Dedifferentiated amniotic fluid mesenchymal stem cell (primary cell): ENCODE results near the gene HACL1.
"Not testable (repeated sequence)": the region's sequence is repeated elsewhere in the genome, so short reads cannot be mapped to it uniquely, and the experiment has no call there.

Experiments
- DNase-seq: peaks from one replicate; pipeline ENCODE4 v3.0.0-alpha.2; 2016; ENCODE audit errors: extremely low spot score

The HACL1 gene

DNA sequence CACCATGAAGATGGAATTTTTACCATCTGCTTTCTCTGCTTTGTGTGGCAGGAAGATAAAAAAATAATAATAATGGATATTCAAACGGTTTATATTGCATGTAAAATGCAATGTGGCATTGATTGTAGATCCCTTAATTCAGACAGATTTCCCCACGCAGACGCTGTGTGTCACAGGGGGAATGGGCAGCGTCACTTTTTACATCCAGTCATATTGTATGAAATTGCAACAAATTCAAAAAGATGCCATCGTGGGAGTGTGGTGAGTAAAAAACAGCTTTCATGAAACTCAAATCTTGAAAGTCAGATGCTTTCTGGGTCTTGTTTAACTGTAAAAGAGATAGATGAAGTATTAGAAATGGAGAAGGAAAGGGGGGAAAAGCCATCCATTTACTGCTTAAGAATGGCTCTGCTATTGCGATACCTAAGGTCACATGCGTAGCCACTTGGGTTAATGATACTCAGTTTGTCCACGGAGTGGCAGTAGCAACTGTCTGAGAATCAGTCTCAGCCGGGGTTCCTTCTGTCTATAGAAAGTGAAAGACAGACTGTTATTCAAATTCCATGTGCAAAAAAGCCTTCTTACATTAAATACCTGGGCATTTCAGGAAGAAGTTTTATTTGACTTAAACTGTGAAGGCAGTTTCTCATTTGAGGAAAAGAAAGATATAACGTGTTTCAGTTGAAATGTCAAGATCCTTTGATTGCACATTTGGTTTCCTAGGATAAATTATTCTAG lies 28.7 kb upstream of the HACL1 start:
- DNase-seq = peak; percentile 95

DNA sequence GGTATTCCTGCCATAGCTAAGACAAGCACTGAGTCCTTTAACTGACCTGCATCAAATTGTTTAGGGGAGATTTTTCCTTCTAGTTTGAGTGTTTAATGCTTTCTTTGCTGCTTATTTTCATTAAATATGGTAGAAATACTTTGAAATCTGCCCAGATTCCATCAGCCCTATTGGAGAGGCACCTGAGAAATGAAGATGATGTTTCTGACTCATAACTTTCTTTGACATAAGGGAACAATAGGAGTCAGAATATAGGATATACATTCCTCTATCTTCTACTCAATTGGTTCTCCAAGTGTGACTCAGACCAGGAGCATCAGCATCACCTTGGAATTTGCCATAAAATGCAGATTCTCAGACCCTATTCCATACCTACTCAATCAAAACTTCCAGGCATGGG lies 27.6 kb upstream of the HACL1 start:
- no peak for DNase-seq

DNA sequence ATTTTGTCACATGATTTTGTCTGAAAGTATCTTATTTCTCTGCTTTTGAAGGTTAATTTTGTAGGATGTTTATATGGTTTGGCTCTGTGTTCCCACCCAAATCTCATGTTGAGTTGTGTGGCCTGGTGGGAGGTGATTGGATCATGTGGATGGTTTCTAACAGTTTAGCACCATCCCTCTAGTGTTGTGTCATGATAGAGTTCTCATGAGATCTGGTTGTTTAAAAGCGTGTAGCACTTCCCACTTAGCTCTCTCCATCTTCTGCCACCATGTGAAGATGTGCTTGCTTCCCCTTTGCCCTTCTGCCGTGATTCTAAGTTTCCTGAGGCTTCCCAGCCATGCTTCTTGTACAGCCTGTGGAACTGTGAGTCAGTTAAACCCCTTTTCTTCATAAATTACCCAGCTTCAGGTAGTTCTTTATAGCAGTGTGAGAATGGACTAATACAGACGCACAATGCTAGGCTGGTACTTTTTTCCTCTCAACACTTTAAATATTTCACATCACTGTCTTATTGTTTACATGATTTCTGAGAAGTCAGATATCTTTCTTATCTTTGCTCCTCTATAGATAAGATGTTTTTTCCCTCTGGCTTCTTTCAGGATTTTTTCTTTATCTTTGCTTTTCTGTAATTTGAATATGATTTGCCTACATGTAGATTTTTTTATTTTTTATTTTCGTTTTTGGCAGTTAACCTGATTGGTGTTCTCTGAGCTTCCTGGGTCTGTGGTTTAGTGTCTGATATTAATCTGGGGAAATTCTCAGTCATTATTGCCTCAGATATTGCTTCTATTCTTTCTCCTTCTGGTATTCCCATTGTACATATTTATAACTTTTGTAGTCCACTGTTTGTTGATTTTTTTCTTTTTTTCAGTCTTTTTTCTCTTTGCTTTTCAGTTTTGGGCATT lies 22.4 kb upstream of the HACL1 start:
- DNase-seq = no peak

DNA sequence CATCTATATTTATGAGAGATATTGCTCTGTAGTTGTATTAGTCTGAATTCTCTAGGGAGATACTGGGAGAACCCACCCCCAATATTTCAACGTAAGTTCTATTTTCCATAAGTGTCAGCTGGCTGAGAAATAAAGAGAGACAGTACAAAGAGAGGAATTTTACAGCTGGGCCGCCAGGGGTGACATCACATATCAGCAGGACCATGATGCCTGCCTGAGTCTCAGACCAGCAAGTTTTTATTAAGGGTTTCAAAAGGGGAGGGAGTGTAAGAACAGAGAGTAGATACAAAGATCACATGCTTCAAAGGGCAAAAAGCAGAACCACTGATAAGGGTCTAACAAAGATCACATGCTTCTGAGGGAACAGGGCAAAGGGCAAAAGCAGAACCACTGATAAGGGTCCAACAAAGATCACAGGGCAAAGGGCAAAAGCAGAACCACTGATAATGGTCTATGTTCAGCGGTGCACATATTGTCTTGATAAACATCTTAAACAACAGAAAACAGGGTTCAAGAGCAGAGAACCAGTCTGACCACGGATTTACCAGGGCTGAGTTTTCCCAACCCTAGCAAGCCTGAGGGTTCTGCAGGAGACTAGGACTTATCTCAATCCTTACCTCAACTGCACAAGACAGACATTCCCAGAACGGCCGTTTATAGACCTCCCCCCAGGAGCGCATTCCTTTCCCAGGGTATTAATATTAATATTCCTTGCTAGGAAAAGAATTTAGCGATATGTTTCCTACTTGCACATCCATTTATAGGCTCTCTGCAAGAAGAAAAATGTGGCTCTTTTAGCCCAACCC lies 18.5 kb upstream of the HACL1 start:
- DNase-seq = not testable (repeated sequence)

DNA sequence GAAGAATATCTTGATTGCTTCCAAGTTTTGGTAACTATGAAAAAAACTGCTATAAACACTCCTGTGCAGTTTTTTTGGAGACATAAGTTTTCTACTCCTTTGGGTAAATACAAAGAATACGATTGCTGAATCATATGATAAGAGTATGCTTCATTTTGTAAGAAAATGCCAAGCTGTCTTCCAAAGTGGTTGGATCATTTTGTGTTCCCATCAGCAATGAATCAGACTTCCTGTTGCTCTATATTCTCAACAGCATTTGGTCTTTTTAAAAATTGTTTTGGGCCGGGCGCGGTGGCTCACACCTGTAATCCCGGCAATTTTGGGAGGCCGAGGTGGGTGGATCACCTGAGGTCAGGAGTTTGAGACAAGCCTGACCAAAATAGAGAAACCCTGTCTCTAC lies 14.7 kb upstream of the HACL1 start:
- DNase-seq = no peak

DNA sequence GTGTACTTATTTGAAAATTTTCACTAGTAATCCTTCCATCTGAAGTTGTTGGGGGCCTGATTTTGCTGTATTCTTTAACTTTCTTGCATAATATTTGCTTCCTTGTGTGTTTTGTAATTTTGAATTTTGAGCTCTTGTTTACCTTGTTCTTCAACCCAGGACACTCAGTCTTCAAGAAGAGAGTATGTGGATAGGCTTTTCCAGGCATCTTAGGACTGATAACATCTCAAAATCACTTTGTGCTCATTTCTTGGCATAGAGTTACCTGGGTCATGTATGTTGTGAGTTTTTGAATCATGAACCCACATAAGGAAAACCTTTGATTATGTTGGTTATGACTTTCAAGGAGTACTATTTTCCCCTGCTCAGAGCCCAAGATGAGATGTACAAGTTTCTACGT lies 13.6 kb upstream of the HACL1 start:
- DNase-seq = no peak

DNA sequence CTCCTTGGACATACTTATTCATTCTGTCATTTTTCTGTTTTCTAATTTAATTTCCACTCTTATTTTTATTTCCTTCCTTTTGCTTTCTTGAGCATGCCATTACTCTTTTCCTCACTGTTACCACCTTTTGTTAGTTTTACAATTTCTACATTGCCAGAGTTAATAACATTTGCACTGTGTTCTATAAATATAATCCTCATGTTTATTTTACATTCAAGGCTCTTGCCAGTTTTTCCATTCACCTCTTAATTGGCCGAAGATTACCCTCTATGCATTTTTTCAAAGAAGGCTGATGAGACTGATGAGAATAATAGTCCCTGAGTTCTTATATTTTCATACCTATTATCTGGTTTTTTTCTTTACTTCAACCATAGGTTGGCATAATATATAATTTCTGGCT lies 10.6 kb upstream of the HACL1 start:
- no peak for DNase-seq

DNA sequence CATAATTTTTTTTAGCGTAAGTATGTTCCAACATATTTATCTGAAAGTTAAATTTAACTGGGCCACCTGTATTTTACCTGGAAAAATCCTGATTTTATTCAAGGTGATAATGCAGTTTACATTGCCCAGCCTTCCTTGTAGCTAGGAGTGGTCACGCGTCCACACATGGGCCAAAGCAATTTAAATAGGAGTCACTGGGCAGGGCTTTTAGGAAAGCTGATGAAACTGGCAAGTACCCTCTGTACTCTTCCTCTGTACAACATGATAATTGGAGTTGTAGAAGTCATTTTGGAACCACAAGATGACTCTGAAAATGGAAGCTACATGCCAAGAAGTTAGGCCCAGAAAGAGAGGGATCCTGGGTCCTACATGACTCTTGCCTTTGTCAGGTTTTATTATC lies 9.6 kb upstream of the HACL1 start:
- DNase-seq = no peak

DNA sequence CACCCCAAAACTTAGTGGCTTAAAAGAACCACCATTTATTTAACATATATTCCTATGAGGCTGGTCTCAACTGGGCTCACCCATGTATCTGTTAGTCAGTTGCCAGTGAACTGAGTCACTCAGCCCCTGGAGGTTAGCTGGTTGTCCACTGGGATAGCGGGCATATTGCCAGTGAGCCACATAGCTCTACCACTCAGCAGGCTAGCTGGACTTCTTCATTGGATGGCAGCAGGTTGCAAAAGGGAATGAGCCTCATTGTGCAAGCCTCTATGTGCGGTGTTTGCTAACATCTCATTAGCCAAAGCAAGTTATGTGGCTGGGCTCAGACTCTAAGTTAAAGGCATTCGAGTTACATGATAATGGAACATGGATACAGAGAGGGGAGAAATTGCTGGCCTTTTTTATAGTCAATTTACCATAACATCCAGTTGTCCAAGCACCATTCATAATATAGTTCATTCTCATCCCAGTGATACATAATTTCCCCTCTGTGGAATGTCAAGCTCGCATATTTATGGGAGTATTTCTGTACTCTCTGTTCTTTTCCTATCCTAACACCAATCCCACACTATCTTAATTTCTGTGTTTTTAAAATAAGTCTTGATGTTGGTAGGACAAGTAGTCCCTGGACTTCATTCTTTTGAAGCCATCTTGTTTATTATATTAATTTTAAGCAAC lies 8.9 kb upstream of the HACL1 start:
- no peak for DNase-seq

DNA sequence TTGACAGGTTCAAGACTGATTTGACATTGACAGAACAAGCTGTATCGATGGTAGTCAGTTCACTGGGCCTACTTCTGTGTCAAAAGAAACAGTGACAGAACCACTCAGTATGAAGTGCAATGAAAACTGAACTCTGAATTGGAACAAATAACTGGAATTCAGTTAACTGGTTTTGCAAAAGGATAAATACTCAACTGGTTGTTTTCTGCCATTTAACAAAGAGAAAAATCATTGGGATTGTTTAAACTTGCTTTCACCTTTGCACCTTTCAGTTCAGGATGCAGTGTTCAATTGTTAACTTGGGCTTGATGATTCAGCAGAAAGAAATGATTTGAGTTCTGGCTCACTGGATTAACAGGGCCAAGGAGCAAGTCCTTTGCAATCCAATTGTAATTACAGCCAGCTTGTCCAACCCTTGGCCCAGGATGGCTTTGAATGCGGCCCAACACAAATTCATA lies 5.1 kb upstream of the HACL1 start:
- no peak for DNase-seq

DNA sequence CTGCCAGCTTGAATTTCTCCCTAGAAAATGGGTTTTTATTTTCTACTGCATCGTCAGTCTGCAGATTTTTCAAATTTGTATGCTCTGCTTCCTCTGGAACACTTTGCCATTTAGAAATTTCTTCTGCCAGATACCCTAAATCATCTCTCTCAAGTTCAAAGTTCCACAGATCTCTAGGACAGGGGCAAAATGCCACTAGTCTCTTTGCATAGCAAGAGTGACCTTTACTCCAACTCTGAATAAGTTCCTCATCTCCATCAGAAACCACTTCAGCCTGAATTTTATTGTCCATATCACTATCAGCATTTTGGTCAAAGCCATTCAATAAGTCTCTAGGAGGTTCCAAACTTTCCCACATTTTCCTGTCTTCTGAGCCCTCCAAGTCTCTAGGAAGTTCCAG lies 3.2 kb upstream of the HACL1 start:
- DNase-seq = not testable (repeated sequence)

DNA sequence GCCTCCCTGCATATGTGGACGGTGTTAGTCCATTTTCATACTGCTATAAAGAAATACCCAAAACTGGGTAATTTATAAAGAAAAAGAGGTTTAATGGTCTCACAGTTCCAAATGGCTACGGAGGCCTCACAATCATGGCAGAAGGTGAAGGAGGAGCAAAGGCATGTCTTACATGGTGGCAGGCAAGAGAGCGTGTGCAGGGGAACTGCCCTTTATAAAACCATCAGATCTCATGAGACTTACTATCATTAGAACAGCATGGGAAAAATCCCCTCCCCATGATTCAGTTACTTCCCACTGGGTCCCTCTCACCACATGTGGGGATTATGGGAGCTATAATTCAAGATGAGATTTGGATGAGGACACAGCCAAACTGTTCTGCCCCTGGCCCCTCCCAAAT lies 1.4 kb upstream of the HACL1 start:
- DNase-seq = not testable (repeated sequence)

DNA sequence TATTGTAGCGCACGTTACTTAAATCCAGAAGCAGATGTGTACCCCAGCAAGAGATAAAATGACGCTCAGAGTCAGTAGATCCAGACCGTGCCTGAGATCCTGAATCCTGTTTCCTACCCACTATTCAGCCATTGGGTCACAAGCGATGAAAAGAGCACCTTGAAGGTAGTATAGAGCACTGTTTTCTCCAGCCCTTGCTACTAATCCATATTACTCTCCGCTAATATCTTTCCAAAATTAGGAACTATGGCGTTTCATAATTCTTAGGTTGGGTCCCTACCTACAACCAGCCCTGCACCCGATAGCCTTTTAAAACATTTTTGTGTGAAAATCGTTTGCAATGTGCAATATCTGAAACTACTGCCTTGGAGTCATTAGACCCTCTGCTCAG lies 772 bp upstream of the HACL1 start:
- DNase-seq = no peak

DNA sequence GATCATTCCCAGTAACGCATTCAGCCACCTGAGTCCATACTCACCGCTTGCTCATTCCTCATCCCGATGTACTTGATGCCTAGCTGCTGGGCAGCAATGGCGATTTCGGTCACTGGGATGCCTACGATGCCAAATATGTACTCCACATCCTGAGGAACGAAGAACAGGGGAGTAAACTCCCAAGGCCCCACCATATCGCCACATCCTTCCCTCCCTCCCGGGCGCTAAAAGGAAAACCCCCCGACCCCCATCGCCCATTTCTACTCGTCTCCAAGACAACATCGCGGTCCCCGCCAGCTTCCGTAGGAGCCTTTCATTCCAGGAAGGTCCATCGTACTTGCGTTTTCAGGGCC lies 347 bp downstream of the HACL1 start:
- no peak for DNase-seq

DNA sequence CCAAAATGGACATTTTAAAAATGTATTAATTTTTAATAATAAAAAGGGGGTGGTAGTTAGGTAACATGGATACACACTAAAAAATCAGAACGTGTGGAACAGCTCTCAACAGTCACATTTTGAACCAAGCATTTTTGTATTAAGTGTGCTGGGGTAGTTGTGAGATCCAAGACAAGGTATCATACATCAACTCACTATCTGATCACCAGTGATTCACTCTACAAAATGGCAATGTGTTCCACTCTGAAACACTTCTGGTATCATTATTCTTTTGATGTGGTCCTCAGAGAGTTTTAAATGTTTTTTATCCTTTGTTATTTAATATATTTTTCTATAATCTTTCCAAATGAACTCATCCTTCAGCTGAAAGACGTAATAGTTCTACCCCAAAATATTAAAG lies 5.4 kb downstream of the HACL1 start:
- no peak for DNase-seq

DNA sequence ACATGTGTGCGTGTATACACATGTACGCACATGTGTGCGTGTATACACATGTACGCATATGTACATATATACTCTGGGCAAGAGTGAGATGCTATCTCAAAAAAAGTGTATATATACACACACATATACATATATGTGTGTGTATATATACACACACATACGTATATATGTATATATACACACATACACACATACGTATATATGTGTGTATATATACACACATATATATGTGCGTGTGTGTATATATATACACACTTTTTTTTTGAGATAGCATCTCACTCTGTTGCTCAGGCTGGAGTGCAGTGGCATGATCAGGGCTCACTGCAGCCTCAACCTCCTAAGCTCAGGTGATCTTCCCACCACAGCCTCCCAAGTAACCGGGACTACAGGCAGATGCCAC lies 8.4 kb downstream of the HACL1 start:
- no peak for DNase-seq

DNA sequence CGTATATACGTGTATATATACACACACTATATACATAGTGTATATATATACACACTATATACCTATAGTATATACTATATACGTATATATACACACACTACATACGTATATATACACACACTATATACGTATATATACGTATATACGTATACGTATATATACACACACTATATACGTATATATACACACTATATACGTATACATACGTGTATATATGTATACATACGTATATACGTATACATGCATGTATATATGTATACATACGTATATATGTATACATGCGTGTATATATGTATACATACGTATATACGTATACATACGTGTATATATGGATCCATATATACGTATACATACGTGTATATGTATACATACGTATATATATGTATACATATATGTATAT lies 9.4 kb downstream of the HACL1 start:
- DNase-seq = no peak

DNA sequence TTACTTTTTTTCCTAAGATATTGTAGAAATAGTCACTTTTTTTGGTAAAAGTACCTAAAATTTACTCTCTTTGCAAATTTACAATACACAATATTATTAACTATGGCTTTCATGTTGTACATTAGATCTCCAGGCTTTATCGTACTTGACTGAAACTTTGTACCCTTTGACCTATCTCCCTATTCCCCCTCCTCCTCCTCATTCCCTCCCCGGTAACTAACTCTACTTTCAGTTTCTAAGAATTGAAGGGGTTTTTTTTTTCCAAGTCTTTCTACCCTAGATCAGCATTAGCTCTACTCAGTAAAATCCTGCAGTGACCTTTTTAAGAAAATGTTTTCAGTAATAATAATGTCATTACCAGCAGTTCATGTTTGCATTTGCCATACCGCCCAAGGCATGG lies 10.1 kb downstream of the HACL1 start:
- no peak for DNase-seq

DNA sequence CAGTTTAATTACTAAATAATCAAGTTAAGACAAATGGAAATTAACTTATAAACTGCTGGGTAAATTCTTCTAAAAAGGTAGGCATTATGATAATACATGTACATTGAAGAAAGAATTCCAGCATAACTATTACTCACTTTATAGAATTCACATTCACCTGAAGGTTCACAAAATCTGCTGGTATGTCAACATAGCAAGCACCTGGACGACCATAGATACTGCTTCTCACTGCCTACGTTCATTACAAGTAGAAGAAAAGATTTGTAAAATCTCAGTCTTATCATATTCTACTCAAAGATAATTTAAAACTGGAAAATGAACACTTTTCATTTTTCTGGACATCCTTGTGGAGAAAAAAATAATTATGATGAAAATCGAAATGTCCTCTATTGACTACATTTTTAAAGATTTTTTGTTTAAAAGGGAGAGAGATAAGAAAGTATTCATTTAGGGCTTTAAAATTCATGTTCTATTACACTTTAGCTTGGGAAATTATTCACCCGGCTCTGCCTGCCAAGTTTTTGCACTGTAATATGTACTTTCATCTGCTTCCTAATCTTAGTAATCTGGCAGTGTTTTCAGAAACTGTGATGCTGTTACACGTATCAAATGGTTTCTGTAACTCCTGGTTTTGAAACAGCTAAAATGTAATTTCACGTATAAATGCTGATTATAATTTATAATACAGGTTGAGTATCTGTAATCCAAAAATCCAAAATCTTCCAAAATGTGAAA lies 16.1 kb downstream of the HACL1 start:
- DNase-seq = no peak

DNA sequence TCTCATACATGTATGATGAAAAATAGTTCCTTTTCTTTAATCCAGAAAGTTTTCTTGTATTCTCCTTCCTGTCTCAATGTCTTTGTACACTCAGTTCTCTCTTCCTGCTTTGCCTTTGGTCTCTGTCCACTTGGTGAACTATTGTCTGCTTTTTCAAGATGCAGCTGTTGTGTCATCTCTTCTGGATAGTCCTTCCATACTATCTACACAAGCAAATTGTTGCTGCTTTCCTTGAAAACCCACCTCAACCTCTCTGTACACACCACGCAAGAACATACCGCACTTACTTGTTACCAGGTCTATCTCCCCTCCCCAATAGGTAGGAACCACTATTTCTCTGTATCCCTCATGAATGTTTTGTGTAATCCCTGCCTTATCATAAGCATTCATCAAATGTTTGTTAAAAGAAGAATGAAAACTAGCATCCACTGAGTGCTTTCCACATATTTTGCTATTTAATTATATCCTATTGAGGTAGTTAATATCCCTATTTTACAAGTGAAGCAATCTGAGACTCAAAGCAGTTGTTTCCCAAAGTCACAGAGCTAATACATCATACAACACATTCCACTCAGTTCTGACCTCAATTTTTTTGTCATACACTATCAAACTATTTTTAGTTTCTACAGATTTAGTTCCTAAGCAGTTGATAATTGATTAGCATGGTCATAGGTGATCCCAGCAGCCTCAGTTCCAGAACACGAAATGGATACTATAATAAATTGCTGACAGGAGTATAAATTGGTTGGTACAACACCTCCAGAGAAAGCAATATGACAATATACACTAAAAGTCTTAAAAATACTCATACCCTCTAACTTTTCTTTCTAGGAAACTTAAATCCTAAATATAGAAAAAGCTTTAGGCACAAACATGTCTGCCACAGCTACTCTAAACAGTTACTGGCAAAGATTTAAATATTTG lies 19.6 kb downstream of the HACL1 start:
- DNase-seq = no peak
